NK-92 (cell line): ENCODE measurements around the gene FAM107B.
"Not testable (repeated sequence)": the region's sequence is repeated elsewhere in the genome, so short reads cannot be mapped to it uniquely, and the experiment has no call there.

ENCODE experiments used
- DNase-seq: peaks from one replicate; lab custom pipeline; 2025; ENCODE audit not compliant: unreplicated experiment; lab: John Stamatoyannopoulos, UW

The FAM107B gene

DNA sequence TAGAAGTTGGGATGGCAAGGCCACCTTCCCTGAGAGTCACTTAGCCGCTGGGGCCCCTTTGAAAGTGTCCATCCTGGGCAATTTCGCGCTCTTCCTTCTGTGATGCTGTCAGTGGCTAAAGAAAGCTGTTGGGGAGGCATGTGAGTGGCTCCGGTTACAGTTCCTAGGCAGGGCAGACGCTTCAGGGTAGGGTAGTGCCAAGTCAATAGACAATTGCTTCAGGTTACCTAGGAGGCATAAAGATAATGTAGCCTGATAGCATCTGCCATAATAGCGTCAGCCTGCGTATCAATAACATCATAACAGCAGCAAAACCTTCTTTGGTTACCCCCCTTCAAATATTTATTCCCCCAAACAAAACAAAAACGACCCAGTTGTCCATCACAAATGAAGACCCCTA is at the start of gene FAM107B:
FAM107B (minus strand) TSS at position 101 of the 400 bp plus-strand sequence. CDS start 234 bp downstream, outside the sequence.
- no peak for DNase-seq

- no peak for DNase-seq
Observed at GRCh38 chr10:14823966-14824365, 49.3 kb upstream of the FAM107B start.

DNA sequence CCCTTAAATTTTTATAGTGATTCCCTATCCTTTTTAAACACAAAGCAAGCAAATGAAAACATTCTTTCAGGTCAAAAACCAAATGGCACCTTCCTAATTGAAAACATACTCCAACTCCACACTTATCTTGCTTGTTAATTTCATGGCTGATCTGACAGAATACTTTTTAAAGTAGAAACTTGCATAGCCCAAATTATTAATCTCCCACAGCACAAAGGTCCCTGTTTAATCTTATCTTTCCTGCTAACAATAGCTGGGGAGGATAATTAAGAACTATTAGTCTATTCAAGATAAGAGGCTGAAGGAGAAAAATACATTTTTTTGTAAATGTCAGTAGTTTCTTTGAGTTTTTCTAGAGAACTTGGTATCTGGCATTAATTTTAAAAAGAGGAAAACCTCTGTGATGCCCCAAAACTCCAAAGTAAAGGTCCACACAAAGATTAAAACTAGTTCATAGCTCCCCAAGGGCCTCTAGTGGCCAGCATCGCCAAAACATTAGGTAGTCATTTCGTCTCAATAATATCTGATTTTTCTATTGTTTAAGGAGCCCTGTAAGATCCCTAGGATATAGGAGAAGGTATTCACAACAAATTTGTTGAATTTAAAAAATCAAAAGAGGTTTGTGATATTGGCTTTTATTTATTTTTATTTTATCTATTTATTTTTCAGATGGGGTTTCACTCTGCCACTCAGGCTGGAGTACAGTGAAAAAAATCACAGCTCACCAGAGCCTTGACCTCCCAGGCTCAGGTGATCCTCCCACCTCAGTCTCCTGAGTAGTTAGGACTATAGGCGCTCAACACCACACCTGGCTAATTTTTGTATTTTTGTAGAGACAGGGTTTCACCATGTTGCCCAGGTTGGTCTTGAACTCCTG is 48.4 kb upstream of the FAM107B start:
- no peak for DNase-seq

GRCh38 chr10:14821635-14822375 is 47.1 kb upstream of the FAM107B start:
- no peak for DNase-seq

GRCh38 chr10:14820775-14821154 is 46.1 kb upstream of the FAM107B start:
- DNase-seq: no peak

- DNase-seq: no peak
Observed at GRCh38 chr10:14820010-14820774, 45.5 kb upstream of the FAM107B start.

GRCh38 chr10:14816717-14817116 is 42.0 kb upstream of the FAM107B start:
- DNase-seq: not testable (repeated sequence)

DNA sequence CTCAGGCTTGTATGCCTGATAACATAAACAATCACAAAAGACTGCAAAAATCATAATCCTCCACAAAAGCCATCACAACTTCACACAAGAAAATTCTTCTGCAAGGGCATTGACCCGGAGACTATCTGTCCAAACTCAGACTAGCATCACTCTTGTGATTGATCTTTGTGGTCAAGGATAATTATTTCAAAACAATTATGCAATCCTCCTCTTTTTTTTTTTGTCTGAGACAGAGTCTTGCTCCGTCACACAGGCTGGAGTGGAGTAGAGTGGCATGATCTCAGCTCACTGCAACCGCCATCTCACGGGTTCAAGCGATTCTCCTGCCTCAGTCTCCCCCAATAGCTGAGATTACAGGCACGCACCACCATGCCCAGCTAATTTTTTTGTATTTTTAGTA is 41.0 kb upstream of the FAM107B start:
- DNase-seq: no peak

DNA sequence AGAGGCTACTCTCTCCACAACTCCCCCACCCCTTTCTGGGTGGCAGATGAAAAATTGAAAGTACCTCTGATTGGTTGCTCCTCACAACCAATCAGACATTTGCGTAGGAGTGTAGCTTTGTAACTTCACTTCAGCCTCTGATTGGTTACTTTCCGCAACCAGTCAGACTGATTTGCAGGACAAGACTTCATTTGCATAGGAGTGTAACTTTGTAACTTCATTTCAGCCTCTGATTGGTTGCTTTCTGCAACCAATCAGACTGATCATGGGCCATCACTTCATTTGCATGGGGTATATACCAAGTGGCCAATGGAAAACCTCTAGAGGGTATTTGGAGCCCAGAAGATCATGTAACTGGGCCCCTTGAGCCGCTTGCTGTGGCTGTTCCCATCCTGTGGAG is 37.6 kb upstream of the FAM107B start:
- no peak for DNase-seq

- DNase-seq: no peak
Observed at GRCh38 chr10:14810969-14811953, 36.6 kb upstream of the FAM107B start.

DNA sequence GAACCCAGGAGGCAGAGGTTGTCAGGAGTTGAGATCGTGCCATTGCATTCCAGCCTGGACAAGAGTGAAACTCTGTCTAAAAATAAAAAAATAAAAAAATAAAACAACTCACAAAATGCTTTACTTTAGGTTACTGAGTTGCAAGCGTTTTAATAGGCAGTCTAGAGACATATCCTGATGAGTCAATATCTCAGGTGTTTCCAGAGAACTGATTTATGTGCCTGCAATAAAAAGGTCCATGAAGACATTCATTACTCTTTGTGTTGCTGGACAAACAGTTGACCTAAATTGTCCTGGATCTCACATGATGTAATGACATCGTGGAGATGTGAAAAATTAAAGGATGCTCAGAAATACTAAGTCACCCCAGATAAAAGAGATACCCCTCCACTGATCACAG is 31.6 kb upstream of the FAM107B start:
- no peak for DNase-seq

GRCh38 chr10:14803827-14804226 is 29.1 kb upstream of the FAM107B start:
- no peak for DNase-seq

DNA sequence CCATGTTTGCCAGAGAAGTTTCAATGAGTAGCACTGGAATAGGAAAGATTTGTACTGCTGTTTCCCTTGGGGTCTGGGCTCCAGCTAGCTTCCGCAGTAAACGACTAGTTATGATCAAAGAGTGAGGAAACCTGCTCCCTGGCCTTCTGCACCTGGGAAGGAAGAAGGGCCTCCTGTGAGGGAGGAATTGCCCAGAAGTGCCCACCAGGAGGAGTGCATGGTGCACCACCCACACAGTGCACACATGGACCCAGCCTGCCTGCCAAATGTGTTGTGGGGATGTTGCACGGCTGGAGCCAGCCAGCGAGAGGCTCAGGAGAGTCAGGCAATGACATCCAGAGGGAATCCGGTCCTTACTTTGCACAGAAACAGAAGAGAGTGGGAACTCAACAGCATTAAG is 27.0 kb upstream of the FAM107B start:
- no peak for DNase-seq

DNA sequence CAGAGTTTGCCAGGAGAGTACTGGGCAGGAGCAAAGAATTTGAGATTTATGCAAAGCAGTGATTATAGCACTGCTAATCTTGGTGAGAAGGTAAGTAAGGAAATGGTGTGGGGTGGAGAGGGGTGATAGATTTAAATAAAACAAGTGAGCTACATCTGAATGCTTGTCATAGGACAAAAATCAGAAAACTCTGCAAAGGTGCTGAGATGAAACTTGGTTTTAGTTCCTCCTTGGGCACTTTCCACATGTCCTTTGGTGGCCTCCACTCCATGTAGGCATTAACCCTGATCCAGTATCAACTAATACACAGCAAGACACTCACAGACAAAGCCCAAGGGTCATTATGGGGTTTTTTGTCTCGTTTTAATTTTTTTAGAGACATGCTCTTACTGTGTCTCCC is 25.7 kb upstream of the FAM107B start:
- no peak for DNase-seq

- no peak for DNase-seq
Observed at GRCh38 chr10:14798636-14799035, 23.9 kb upstream of the FAM107B start.

- no peak for DNase-seq
Observed at GRCh38 chr10:14787938-14788337, 13.2 kb upstream of the FAM107B start.

DNA sequence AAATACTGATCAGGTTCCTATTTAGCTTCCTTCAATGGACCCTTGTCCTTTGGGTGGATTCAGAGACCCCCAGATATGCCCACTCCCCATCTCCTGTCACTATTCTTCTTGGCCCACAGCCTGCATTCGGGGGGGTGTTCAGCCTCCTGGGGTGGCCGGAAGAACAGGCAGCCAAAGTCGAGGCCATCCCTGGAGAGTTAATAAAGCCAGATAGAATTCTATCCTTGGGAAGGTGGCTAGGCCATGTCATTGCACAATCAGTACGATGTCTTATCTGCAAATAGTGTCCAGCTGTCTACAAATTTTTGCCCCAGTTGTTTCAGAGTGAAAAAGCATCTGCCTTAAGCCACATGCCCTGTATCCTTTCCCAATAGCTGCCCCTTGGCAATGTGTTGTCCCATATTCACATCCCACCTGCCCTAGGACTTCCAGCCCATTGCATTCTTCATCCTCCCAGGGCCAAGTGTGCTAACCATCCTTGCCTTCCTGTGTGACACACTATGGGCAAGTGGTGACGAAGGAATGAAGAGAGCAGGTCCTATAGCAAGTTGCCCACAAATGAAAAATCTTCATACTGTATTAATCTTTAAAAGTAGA is 9.9 kb upstream of the FAM107B start:
- no peak for DNase-seq

GRCh38 chr10:14782691-14783363 is 8.1 kb upstream of the FAM107B start:
- DNase-seq: no peak

DNA sequence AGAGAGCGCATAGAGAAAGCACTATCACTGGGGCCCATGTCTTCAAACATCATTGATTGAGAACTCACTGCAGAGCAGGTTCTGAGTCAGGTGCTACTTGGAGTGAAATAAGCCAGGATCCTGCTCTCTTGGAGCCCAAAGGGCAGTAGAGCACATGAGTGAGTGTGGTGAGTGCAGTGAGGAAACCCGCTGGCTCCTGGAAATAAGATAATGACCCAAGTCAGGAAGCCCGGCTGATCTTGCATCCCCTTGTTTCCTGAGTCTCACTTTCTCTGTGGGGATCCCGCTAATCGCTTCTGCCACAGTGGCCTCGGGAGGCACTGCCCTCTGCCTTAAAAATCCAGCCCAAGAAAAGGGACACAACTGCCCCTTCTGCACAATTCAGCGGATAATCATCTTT is 7.1 kb upstream of the FAM107B start:
- no peak for DNase-seq
